Measurements from ENCODE around the gene SPINT4. TPM values are rescaled to one million over a fixed set of nuclear protein-coding genes. Genes with fewer than 3 reads are reported as not detected.
"Not testable (repeated sequence)": the region's sequence is repeated elsewhere in the genome, so short reads cannot be mapped to it uniquely, and the experiment has no call there.

SPINT4 gene
- total RNA-seq (2014; rRNA removed; shearing (Covaris generic)) = not detected in 2 replicates

DNA sequence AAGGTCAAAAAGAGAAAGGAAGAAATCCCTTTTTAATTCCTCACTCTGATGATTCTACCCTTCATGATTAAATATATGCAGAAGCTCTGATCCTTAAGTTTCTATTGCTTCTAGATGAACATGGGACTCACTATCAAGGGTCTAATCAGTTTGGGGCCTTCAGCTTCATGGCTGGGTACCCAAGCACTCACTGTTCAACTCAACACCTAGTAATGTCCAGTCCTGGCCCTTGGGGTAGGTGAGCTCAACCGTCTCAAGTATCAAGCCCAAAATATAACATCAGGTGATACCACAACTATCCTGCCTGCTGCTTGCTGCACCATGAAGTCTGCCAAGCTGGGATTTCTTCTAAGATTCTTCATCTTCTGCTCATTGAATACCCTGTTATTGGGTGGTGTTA is at the start of gene SPINT4:
SPINT4 (plus strand) TSS at position 301 of the 400 bp plus-strand sequence; CDS start at position 322, 21 bp downstream.
- no peak for DNase-seq (ENCODE audit: low read depth)

DNA sequence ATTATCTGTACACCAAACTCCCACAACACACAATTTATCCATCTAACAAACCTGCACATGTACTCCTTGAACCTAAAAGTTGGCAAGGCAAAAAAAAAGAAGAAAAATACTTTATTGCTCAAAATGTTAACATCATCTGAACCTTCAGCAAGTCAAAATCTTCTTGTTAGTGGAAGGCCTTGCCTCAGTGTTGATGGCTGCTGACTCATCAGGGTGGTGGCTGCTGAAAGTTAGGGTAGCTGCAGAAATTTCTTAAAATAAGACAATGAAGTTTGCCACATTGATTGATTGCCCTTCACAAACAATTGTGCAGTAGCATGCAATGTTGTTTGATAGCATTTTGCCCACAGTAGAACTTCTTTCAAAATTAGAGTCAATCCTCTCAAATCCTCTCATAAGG is 49.4 kb upstream of the SPINT4 start:
- no peak for DNase-seq (ENCODE audit: low read depth)

- no peak for DNase-seq (ENCODE audit: low read depth)
These were observed 42.5 kb upstream of the SPINT4 start for GRCh38 chr20:45679650-45680049.

- DNase-seq (ENCODE audit: low read depth) = no peak
These were observed 36.3 kb upstream of the SPINT4 start for GRCh38 chr20:45685896-45686295.

DNA sequence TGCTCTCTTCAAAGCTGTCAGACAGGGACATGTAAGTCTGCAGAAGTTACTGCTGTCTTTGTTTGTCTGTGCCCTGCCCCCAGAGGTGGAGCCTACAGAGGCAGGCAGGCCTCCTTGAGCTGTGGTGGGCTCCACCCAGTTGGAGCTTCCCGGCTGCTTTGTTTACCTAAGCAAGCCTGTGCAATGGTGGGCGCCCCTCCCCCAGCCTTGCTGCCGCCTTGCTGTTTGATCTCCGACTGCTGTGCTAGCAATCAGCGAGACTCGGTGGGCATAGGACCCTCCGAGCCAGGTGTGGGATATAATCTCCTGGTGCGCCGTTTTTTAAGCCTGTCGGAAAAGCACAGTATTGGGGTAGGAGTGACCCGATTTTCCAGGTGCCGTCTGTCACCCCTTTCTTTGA is 28.8 kb upstream of the SPINT4 start:
- DNase-seq (ENCODE audit: low read depth) = not testable (repeated sequence)

DNA sequence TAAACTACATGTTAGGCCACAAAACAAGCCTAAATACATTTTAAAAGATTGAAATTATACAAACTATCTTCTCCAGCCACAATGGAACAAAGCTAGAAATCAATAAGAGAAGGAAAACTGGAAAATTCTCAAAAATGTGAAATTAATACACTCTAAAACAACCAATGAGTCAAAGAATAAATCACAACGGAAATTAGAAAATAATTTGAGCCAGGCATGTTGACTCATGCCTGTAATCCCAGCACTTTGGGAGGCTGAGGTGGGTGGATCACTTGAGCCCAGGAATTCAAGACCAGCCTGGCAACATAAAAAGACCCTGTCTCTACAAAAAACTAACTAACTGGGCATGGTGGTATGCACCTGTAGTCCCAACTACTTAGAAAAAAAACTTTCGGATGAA is 26.7 kb upstream of the SPINT4 start:
- DNase-seq (ENCODE audit: low read depth) = no peak

DNA sequence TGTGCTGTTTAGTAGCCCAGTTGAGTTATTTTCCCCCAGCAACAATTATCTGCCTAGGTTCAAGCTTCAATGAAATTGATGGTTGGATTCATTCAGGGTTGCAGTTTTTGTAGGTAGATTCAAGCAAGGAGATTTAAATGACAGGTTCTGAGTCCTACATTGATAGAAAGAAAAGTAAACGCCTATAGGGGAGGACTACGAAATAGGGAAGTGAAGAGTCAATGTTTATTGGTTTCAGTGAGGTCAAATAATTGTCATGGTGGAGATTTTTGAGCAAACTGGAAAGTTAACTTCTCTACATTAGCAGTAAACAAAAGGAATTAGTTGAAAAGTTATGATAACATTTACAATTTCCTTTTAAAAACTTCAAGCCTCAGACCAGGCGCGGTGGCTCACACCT is 21.0 kb upstream of the SPINT4 start:
- DNase-seq (ENCODE audit: low read depth) = no peak

DNA sequence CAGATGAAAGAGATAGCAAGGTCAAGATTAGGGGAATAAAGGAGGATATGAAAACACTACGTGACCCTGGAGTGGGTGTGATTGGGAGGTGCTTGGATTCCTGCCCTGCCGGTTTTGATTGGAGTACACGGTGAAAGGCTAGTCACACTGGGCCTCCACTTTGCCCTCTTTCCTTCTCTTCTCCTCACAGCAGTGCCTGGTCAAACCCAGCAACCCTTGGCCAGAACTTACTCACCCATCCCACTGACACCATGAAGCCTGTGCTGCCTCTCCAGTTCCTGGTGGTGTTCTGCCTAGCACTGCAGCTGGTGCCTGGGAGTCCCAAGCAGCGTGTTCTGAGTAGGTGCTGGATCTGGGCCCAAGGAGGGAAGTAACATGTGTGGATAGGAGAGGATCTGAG is 20.3 kb upstream of the SPINT4 start, which contains the start of gene WFDC13:
WFDC13 (plus strand) TSS at position 166 of the 400 bp plus-strand sequence; CDS start at position 252, 86 bp downstream.
- DNase-seq (ENCODE audit: low read depth) = no peak

DNA sequence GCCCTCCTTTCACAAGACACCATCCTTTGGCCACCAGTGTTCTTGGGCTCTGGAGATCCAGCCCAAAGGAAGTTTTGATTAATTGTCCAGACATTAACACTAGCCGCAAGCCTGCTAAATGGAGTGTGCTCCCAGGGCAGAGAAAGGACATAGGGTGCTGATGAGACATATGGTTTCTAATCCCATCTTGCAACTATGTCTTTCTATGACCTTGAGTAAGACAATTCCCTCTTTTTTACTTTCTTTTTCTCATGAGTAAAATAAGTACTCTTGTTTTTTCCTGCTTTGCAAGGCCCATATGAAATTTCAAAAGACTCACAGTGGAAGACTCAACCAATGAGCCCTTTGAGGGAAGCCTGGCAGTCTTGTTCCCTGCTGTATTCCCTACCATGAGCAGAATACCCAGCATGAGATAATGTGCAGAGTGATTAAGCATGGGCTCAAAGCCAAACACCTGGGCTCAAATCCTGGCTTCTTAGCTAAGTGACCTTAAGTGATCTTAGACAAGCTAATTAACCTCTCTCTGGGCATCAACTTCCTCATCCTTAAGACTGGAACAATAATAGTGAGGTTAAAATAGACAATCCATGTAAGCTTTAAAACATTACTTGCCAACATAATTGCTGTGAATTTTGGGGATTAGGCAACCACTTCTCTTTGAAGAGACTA is 17.0 kb upstream of the SPINT4 start, which contains the start of gene WFDC10B:
WFDC10B (minus strand) TSS at position 51 of the 669 bp plus-strand sequence. CDS start 19,027 bp downstream, outside the sequence.
- peak; percentile 83 for DNase-seq (ENCODE audit: low read depth)

GRCh38 chr20:45716141-45716688 is 5.9 kb upstream of the SPINT4 start:
- not testable (repeated sequence) for DNase-seq (ENCODE audit: low read depth)

DNA sequence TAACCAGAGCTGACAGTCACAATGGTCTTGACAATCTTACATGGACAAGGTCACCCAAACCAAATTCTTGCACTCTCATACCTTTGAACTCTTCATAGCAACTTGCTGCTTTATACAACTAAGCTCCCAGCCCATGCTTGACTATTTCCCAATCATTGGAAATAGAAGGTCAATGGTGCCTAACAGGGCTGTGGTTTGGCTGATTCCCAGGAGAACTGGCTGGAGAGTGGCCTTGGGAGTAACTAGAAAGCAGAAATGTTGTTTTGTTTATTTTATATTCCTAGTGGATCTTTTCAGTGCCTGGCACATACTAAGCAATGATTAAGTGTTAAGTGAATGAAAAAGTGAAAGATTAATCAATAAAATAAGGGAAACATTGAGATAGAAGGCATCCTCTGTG is 3.0 kb downstream of the SPINT4 start:
- peak; percentile 15 for DNase-seq (ENCODE audit: low read depth)

DNA sequence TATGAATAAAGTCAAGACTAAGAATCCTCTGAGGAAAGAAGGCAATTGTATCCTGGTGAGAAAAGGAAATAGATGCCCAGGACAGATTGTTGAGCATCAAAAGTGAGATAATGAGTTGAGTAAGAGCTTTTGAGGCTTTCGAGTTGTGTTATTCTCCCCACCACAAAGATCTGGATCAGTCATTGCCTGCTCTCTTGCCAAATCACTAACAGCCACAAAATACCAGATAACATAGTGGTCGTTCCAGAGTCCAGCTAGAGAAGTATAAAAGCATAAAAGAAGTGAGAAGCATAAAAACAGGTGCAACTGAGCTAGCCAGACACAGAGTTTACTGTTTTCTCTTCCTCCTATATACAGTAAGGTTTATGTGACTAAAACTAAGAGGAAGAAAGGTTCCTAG is 4.9 kb downstream of the SPINT4 start:
- DNase-seq (ENCODE audit: low read depth) = peak; percentile 32

DNA sequence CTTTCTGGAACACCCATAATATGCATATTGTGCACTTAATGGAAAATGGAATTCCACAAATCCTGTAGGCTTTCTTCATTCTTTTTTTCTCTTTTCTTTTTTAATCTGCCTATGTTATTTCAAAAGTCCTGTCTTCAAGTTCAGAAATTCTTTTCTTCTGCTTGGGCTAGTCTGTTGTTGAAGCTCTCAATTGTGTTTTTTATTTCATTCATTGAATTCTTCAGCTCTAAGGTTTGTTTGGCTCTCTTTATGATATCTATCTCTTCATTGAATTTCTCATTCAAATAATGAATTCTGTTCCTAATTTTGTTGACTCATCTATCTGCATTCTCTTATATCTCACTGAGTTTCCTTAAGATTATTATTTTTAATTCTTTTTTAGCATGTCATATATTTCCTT is 10.1 kb downstream of the SPINT4 start:
- DNase-seq (ENCODE audit: low read depth) = no peak

GRCh38 chr20:45735552-45735951 is 13.4 kb downstream of the SPINT4 start:
- DNase-seq (ENCODE audit: low read depth) = no peak

DNA sequence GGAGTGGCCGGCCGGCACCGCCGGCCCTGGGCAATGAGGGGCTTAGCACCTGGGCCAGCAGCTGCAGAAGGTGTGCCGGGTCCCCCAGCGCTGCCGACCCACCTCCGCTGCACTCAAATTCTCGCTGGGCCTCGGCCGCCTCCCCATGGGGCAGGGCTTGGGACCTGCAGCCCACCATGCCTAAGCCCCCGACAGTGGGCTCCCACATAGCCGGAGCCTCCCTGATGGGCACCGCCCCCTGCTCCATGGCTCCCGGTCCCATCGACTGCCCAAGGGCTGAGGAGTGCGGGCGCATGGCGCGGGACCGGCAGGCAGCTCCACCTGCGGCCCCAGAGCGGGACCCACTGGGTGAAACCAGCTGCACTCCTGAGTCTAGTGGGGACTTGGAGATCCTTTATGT is 13.8 kb downstream of the SPINT4 start:
- no peak for DNase-seq (ENCODE audit: low read depth)

DNA sequence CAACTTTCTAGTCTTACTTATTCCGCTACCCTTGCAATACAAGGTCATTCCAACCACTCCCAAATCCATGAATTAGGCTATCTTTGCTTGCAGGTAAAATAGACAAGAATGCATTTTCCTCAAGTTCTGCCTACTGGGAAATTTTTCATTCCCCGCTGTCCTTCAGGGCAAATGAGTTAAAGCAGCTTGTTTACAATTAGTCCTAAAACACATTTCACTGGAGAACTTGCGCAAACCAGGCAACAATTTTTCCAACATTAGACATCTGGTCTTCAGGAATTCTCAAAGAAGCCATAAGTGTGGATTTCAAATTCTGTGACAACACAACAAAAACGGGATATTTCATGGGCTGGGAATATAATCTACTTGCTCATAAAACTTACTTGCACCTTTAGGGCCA is 20.4 kb downstream of the SPINT4 start:
- no peak for DNase-seq (ENCODE audit: low read depth)

- DNase-seq (ENCODE audit: low read depth) = no peak
These were observed 22.9 kb downstream of the SPINT4 start for GRCh38 chr20:45745015-45745414.

- DNase-seq (ENCODE audit: low read depth) = no peak
These were observed 29.6 kb downstream of the SPINT4 start for GRCh38 chr20:45751721-45752120.

- peak; percentile 81 for DNase-seq (ENCODE audit: low read depth)
These were observed 30.6 kb downstream of the SPINT4 start for GRCh38 chr20:45752746-45753145.

- DNase-seq (ENCODE audit: low read depth) = no peak
These were observed 35.9 kb downstream of the SPINT4 start for GRCh38 chr20:45758096-45758495.

- not testable (repeated sequence) for DNase-seq (ENCODE audit: low read depth)
These were observed 37.8 kb downstream of the SPINT4 start for GRCh38 chr20:45759921-45760320.

DNA sequence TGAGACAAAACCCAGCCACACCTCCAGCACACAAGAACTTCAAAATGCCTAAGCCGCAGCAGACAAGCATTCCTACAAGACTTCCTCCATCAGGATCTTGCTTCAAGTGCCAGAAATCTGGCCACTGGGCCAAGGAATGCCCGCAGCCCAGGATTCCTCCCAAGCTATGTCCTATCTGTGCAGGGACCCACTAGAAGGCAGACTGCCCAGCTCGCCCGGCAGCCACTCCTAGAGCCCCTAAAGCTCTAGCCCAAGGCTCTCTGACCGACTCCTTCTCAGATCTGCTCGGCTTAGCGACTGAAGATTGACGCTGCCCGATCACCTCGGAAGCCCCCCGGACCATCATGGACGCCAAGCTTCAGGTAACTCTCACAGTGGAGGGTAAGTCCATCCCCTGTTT is 39.8 kb downstream of the SPINT4 start:
- not testable (repeated sequence) for DNase-seq (ENCODE audit: low read depth)

- DNase-seq (ENCODE audit: low read depth) = not testable (repeated sequence)
These were observed 42.6 kb downstream of the SPINT4 start for GRCh38 chr20:45764618-45765282.
